HG03439 (cell line): Measurements from ENCODE around the gene KLK4.

Experiments used
- ATAC-seq: cut with Tn5 transposase; IDR thresholded peaks from one replicate; pipeline ENCODE4 v1.9.1; 2021; ENCODE audit warnings: mild to moderate bottlenecking, moderate library complexity; ENCODE audit not compliant: unreplicated experiment

Gene KLK4

DNA sequence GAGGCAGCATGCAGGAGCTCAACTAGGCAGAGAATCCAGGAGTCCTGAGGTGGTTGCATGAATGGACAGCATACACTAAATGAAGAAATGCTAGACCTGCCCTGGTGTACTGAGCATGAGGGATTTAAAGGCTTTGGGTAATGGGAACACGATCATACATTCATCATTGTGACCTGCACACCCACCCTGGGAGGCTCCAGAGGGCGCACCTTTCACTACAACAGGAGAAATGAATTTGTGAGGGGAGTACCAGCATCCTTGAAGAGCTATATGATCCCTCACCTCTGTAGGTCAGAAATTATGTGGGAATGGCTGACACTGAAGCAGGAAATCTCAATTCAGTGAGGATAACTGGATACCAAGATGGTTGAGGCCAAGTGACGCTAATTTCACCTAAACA lies 29.0 kb downstream of the KLK4 start:
- no peak for ATAC-seq

DNA sequence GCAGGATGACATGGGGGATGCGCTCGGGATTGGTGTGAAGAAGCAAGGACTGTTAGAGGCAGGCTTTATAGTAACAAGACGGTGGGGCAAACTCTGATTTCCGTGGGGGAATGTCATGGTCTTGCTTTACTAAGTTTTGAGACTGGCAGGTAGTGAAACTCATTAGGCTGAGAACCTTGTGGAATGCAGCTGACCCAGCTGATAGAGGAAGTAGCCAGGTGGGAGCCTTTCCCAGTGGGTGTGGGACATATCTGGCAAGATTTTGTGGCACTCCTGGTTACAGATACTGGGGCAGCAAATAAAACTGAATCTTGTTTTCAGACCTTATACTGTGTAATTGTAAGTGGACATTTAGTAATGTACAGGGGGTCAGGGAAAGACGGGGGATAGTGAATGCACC lies 31.0 kb downstream of the KLK4 start:
- no peak for ATAC-seq

DNA sequence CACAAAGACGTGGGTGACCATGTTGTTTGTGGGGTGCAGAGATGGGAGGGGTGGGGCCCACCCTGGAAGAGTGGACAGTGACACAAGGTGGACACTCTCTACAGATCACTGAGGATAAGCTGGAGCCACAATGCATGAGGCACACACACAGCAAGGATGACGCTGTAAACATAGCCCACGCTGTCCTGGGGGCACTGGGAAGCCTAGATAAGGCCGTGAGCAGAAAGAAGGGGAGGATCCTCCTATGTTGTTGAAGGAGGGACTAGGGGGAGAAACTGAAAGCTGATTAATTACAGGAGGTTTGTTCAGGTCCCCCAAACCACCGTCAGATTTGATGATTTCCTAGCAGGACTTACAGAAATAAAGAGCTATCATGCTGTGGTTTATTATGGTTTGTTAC lies 32.3 kb downstream of the KLK4 start:
- no peak for ATAC-seq

DNA sequence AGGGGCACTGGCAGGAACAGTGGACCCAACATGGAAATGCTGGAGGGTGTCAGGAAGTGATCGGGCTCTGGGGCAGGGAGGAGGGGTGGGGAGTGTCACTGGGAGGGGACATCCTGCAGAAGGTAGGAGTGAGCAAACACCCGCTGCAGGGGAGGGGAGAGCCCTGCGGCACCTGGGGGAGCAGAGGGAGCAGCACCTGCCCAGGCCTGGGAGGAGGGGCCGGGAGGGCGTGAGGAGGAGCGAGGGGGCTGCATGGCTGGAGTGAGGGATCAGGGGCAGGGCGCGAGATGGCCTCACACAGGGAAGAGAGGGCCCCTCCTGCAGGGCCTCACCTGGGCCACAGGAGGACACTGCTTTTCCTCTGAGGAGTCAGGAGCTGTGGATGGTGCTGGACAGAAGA lies 33.9 kb downstream of the KLK4 start:
- ATAC-seq, result no peak

DNA sequence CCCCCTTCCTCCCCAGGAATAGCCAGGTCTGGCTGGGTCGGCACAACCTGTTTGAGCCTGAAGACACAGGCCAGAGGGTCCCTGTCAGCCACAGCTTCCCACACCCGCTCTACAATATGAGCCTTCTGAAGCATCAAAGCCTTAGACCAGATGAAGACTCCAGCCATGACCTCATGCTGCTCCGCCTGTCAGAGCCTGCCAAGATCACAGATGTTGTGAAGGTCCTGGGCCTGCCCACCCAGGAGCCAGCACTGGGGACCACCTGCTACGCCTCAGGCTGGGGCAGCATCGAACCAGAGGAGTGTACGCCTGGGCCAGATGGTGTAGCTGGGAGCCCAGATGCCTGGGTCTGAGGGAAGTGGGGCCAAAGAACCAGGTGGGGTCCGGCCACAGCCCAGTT lies 34.7 kb downstream of the KLK4 start:
- ATAC-seq, result no peak

DNA sequence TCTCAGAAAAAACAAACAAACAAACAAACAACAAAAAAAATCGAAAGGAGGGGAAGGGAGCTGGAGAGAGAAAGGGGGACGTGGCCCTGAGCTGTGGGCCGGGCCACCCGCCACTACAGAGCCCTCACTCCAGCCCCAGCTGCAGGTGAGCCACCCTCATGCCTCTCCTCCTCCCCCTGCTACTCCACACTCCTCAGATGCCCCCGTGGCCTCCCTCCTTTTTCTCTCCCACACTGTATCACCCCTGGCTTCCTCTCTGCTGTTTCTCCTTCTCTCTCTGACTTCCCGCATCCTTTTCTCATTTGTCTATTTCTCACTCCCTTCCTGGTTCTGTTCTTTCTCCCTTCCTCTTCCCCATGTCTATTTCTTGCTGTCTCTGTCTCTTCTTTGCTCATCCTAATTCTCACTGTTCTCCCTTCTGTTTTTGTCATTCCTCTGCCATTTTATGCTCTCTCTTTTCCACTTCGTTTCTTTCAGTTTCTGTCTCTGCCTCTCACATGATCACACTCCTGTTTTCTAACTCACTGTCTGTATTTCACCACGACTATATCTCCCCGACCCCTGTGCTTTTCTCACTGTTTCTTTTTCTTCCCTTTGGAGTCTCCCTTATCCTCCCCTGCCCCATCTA lies 35.3 kb downstream of the KLK4 start:
- ATAC-seq, result no peak

DNA sequence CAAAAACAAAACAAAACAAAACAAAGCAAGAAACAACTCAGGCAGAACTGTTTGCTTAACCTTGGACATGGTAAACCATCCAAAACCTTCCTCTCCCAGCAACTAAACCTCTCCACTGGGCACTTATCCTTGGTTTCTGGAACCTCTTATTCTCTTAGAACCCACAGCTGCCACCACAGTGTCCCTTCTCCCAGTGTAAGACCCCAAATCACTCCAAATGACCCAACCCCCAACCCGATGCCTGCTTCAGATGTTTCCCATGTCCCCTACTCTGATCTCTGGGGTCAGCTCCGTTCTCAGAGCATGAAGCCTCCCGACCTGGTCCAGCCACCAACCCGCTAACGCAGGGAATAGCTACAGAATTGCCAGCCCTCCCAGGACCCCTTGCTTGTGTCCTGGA lies 37.0 kb downstream of the KLK4 start:
- no peak for ATAC-seq

DNA sequence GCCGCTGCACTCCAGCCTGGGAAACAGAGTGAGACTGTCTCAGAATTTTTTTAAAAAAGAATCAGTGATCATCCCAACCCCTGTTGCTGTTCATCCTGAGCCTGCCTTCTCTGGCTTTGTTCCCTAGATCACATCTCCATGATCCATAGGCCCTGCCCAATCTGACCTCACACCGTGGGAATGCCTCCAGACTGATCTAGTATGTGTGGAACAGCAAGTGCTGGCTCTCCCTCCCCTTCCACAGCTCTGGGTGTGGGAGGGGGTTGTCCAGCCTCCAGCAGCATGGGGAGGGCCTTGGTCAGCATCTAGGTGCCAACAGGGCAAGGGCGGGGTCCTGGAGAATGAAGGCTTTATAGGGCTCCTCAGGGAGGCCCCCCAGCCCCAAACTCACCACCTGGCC lies 38.1 kb downstream of the KLK4 start, which contains the start of gene KLK2:
TSS of gene KLK2 (plus strand) at position 384 of the 400 bp plus-strand sequence. CDS start 35 bp downstream, outside the sequence.
- ATAC-seq, result no peak

DNA sequence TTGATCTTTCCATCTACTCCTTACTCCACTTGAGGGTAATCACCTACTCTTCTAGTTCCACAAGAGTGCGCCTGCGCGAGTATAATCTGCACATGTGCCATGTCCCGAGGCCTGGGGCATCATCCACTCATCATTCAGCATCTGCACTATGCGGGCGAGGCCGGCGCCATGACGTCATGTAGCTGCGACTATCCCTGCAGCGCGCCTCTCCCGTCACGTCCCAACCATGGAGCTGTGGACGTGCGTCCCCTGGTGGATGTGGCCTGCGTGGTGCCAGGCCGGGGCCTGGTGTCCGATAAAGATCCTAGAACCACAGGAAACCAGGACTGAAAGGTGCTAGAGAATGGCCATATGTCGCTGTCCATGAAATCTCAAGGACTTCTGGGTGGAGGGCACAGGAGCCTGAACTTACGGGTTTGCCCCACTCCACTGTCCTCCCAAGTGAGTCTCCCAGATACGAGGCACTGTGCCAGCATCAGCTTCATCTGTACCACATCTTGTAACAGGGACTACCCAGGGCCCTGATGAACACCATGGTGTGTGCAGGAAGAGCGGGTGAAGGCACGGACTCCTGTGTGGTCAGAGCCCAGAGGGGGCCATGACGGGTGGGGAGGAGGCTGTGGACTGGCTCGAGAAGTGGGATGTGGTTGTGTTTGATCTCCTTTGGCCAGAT lies 40.6 kb downstream of the KLK4 start:
- ATAC-seq, result no peak

DNA sequence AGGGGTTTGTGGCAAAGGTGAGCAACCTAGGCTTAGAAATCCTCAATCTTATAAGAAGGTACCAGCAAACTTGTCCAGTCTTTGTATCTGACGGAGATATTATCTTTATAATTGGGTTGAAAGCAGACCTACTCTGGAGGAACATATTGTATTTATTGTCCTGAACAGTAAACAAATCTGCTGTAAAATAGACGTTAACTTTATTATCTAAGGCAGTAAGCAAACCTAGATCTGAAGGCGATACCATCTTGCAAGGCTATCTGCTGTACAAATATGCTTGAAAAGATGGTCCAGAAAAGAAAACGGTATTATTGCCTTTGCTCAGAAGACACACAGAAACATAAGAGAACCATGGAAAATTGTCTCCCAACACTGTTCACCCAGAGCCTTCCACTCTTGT lies 41.7 kb downstream of the KLK4 start:
- ATAC-seq, result no peak

DNA sequence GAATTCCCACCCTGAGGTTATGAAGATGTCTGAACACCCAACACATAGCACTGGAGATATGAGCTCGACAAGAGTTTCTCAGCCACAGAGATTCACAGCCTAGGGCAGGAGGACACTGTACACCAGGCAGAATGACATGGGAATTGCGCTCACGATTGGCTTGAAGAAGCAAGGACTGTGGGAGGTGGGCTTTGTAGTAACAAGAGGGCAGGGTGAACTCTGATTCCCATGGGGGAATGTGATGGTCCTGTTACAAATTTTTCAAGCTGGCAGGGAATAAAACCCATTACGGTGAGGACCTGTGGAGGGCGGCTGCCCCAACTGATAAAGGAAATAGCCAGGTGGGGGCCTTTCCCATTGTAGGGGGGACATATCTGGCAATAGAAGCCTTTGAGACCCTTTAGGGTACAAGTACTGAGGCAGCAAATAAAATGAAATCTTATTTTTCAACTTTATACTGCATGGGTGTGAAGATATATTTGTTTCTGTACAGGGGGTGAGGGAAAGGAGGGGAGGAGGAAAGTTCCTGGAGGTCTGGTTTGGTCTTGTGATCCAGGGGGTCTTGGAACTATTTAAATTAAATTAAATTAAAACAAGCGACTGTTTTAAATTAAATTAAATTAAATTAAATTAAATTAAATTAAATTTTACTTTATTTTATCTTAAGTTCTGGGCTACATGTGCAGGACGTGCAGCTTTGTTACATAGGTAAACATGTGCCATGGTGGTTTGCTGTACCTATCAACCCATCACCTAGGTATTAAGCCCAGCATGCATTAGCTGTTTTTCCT lies 49.5 kb downstream of the KLK4 start:
- ATAC-seq, result no peak

DNA sequence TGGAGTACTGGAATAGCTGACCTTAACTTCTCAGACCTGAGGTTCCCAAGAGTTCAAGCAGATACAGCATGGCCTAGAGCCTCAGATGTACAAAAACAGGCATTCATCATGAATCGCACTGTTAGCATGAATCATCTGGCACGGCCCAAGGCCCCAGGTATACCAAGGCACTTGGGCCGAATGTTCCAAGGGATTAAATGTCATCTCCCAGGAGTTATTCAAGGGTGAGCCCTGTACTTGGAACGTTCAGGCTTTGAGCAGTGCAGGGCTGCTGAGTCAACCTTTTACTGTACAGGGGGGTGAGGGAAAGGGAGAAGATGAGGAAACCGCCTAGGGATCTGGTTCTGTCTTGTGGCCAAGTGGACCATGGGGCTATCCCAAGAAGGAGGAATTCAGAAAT lies 50.2 kb downstream of the KLK4 start:
- no peak for ATAC-seq

DNA sequence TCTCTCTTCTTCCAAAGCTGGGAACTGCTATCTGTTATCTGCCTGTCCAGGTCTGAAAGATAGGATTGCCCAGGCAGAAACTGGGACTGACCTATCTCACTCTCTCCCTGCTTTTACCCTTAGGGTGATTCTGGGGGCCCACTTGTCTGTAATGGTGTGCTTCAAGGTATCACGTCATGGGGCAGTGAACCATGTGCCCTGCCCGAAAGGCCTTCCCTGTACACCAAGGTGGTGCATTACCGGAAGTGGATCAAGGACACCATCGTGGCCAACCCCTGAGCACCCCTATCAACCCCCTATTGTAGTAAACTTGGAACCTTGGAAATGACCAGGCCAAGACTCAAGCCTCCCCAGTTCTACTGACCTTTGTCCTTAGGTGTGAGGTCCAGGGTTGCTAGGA lies 51.3 kb downstream of the KLK4 start:
- ATAC-seq, result no peak

DNA sequence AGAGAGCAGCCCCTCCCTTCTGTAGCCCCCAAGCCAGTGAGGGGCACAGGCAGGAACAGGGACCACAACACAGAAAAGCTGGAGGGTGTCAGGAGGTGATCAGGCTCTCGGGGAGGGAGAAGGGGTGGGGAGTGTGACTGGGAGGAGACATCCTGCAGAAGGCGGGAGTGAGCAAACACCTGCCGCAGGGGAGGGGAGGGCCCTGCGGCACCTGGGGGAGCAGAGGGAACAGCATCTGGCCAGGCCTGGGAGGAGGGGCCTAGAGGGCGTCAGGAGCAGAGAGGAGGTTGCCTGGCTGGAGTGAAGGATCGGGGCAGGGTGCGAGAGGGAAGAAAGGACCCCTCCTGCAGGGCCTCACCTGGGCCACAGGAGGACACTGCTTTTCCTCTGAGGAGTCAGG lies 52.3 kb downstream of the KLK4 start:
- ATAC-seq, result no peak

DNA sequence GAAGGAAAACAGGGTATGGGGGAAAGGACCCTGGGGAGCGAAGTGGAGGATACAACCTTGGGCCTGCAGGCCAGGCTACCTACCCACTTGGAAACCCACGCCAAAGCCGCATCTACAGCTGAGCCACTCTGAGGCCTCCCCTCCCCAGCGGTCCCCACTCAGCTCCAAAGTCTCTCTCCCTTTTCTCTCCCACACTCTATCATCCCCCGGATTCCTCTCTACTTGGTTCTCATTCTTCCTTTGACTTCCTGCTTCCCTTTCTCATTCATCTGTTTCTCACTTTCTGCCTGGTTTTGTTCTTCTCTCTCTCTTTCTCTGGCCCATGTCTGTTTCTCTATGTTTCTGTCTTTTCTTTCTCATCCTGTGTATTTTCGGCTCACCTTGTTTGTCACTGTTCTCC lies 53.8 kb downstream of the KLK4 start:
- no peak for ATAC-seq
